Left cardiac atrium (tissue), 4 donors: ENCODE results near the gene PHF1. TPM values are rescaled to one million over a fixed set of nuclear protein-coding genes. Genes with fewer than 3 reads are reported as not detected.

Experiments used
- ATAC-seq, 2 donors: fragments of 200-7000 bp; cut with Tn5 transposase; one replicate each; pipeline ENCODE4 v1.9.1; 2020; ENCODE audit warnings: mild to moderate bottlenecking in 2 of 2, moderate library complexity in 2 of 2
- DNase-seq: peaks from one replicate; pipeline ENCODE4 v3.0.0-alpha.2; 2020
- intact Hi-C, 2 donors: fragments of 100-400 bp; cut with DNase I; formaldehyde crosslinking; loops; one replicate each; pipeline versions ENCODE4 v1.14.1 to v1.15.1; 2022 to 2023
- total RNA-seq, 2 donors: library from RNA; stranded (reverse); fragmentation: NEBNext Ultra II Directional; extraction: Animal tissue kit (Norgen Biotek cat#: 25700); gene quantifications; one replicate each; pipeline ENCODE4 v1.2.1, GENCODE V29; 2021
- donor health status: DM: no; HTN: yes; CAD: no.
- donor health status: DM: no; HTN: yes; CAD: no; lungs with severe emphysema.
- donor health status: DM: yes; HTN: yes; CAD: no.
- donor health status: Dilated cardiomyopathy.

PHF1 gene
- total RNA-seq, 2 donors from 2014 or later, result 49.5 to 58.3 TPM

DNA sequence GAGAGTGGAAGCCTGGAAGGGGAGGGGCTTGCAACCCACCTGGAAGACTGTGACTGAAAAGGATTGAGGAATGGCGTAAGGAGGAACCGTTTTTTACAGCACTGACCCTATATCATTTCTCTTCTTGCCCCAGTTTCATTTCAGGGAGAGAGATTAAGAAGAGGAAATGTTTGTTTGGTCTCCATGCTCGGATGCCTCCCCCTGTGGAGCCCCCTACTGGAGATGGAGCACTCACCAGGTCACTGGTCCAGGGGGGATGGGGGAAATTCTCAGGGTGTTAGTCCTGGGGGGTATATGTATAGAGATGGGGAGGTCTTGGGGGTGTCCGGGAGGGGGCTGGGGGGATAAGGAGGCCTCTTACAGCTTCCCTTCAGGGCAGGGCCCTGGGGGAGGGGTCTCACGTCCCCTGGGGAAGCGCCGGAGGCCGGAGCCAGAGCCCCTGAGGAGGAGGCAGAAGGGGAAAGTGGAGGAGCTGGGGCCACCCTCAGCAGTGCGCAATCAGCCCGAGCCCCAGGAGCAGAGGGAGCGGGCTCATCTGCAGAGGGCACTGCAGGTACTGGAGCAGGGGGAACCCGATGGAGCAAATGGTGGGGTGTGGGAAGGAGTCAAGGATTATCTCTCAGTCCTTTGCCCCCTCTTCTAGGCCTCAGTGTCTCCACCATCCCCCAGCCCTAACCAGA lies 3.9 kb downstream of the PHF1 start:
- ATAC-seq (no peak), DNase-seq (no peak)
- intact Hi-C loops, result no loop called here

DNA sequence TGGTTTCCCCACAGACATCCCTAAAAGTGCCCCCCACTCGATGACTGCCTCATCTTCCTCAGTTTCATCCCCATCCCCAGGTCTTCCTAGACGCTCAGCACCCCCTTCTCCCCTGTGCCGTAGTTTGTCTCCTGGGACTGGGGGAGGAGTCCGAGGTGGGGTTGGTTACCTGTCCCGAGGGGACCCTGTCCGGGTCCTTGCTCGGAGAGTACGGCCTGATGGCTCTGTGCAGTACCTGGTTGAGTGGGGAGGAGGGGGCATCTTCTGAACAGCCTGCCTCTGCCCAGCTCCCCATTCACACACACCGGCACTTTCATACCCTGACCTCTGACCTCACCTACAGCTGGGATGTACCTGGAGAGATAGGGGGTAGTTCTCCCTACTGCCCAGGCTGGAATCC lies 5.0 kb downstream of the PHF1 start:
- intact Hi-C loops, result no loop called here
- ATAC-seq (no peak), DNase-seq (no peak)

DNA sequence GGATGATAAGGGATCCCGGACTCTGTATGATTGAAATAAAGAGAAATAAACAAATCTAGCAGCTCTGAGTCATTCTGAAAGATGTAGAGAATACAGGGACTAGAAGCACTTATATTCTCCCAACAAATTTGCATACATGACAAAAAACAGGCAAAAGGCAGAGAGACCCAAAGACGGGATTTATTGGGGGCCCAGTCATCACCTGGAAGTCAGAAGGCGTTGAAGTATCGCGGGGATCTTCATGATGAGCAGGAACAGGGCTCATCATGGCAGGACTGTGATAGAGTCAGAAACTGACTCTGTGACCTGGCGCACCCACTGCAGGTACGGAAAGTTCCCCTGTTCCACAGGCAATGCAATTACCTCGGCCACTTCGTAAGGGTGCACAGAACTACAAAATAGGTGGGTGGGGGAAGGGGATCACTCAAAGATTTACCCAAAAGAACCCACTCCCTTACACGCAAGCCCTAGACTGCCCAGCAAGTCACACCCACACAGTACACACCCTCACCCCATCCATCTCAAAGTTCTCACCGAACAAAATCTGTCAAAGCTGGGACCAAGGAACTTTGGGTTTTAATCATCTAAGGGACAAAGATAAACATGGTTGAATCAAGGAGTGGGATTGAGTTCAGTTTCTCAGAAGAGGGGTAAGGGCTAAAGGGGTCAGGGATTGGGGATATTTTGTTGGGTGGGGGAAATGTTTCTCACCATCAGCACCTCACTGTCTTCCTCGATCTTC lies 5.7 kb downstream of the PHF1 start:
- intact Hi-C loops, result no loop called here
- ATAC-seq, result no peak
- no peak for DNase-seq

DNA sequence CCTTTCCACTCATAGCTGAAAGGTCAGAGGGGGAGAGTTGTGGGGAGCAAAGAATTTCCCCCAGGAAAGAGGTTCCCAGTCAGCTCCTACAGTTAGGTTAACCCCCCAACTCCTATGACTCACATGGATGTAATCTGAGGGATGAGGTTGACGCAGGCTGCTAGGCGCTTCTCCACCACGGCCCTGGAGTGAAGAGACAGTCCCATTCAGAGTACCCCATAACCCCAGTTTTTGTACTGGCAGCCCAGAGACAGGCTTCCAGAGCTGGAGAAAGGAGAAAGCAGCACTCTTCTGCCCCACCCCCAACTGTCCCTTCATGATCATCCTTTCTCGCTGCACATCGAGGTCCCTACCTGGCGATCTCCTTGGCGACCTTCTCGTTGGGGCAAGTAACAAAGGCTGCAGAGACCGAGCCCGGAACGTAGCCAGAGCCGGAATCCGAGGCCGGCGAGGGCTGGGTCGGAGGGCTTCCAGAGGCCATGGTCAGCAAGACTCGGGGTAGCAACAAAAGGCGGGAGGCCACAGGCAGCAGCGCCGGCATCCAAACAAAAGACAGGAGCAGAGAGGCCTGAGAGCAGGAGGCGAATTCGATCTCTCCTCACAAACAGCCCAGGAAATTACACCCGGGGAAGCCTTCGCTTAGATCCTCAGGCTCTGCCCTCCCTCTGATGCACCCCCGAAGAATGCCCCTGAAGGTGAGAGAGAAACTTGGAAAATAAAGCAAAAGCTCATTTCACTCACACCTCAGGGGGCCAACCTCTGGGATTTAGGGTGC lies 6.5 kb downstream of the PHF1 start:
- ATAC-seq (peak in 1 of 2 donors; percentile 33), DNase-seq (no peak)
- intact Hi-C loops, result no loop called here

DNA sequence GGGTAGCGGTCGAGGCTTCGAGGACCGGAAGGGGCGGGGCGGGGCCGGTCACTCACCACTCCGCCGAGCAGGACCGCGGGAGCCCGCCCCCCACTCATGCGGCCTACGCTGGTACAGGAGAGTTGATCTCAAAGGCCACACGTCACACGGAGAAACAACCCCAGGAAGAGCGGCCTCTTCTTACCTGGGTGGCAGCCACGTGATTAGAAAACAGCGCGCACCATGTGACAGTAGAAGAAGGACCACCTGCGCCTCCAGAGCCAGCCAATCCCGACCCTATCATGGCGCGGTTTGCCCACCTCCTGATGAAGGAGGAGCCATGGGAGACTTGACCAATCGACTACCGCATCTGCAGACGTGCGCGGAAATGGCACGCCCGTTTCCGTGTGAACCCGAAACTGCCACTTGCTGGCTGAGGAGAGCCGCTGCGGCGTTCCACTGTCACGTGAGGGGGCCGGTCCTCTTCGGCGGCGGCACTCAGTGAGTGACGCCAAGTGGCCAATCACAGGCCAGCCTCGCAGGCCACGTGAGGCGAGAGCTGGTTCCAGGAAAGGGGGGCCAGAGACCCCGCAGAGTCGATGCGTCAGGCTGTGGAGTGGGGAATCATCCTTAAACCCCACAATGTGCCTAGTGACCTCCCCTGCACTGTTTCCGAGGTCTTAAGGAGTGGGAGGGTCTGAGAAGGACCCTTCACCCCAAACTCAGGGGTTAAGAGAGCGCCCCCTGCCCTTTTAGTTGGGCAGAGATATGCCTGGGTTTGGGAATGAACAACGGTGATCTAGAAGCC lies 7.3 kb downstream of the PHF1 start, which contains the start of gene CUTA:
Gene CUTA (minus strand): TSS at position 205 of the 787 bp plus-strand sequence. CDS start 107 bp downstream, at position 98.
- peak; percentile 100 for DNase-seq
- intact Hi-C loops, result no loop called here
- peak; percentile 94 to 95 for ATAC-seq

DNA sequence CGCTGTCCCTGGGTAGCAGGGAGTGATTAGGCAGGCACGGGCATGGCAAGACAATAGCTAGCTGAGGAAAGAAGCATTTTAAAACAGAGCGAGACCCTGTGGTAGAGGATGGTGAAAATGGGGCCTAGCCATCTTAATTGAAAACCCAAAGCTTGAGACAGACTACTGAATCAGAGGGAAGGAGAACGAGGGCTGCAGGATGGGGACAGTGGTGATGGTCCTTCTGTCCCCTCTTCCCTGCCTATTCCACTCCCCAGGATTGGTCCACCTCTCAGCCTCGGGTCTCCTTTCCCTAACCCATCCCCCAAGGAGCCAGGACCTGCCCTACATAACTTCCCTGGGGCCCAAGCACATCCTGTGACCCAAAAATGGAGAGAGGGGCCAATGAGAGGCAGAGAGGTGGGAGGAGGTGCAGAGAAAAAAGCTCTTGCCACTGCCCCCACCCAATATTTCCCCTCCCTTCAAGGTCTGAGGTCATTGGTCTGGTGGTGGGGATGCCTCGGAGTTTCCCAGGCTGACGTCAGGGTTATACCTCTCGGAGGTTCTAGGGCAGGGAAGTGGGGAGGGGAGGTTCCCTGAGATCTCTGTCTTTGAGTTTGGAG lies 8.0 kb downstream of the PHF1 start:
- intact Hi-C loops, result no loop called here
- DNase-seq (no peak), ATAC-seq (peak; percentile 1 to 2)

DNA sequence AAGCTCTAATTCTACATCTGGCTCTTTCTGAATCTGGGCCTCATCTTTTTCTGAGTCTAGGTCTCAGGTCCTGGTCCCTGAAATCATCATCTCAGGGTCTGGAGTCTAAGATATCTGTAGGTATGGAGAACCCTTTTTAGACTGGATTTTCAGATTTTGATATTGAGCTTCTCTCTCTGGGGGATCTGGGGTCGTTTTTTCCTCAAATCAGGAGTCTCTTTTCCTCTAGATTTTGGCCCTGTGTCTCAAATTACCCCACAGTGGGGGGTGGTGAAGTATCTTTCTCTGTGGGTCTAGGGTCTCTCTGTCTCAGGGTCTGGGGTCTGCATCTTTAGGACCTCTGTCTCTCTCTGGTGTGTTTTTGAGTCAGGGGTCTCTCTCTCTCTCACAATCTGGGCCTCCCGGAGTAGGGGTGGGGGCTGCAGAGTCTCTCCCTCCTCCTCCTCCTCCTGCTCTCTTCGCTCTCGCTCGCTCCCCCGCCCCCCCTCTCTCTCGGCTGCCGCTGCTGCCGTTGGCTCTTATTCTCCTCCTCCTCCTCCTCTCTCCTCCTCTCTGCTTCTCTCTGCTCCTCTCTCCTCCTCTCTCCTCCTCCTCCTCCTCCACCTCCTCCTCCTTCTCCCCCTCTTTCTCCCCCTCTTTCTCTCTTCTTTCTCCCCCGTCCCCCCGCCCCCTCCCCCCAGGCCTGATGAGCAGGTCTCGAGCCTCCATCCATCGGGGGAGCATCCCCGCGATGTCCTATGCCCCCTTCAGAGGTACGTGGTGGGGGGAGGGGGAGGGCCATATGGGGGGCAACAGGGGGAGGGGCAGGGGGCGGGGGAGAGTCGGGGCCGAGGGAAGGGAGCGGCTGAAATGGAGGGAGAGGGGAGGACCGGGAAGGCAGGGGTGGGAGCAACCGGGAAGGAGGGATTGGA lies 9.0 kb downstream of the PHF1 start, which contains the start of gene SYNGAP1:
Gene SYNGAP1 (plus strand): TSS at position 486 of the 911 bp plus-strand sequence. CDS start 200 bp downstream, at position 686.
- ATAC-seq (peak in 1 of 2 donors; percentile 22), DNase-seq (peak; percentile 73)
- intact Hi-C loops, result no loop called here

DNA sequence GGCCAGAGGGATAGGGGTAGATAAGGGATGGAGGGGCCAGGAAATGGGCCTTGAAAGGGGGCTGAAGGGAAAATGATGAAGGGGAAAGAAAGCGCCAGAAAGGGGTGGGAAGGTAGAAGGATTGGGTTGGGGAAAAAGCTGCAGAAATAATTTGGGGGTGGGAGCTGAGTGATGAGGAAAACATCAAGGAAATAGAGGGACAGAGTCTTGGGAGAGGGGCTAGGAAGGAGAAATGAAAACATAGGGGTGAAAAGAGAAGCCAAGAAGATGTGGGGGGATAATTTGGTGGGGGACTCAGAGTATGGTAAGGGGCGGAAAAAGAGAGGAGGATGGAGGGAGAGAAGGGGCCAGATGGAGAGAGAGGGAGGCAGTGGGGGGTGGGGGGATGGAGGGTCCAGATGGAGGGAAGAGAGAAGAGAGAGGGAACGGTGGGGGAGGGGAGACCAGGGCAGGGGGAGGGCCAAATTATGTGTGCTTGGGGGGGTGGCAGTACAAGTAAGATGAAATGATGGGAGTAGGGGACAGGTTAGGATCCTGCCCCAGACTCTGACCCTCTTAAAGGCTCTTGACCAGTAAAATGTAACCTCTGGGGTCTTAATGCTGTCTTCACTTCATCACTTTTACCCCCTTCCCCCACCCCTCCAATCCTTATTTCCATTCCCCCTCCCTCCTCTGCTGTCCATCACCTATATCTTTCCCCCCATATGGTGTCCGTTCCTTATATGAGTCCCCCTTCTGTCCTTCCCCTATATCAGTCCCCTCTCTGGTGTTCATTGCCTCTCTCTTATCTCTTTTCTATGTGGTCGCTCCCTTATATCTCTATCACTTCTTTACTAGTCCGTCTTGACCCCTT lies 9.9 kb downstream of the PHF1 start:
- intact Hi-C loops, result no loop called here
- ATAC-seq, result no peak
- DNase-seq, result no peak

DNA sequence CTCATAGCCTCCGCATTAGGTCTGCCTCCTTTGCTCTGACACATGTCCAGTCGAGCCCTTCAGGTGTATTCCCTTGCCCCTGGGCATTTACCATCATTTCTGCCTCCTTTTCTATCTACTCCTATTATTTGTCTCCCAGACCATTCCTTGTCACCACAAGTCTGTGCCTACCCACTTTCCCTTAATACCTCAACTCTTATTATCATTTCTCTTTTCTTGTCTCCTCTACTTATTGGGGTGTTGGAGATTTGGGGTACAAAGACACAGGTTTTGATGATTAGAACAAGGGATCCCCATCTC lies 10.5 kb downstream of the PHF1 start:
- intact Hi-C loops, result no loop called here
- ATAC-seq (no peak), DNase-seq (no peak)

DNA sequence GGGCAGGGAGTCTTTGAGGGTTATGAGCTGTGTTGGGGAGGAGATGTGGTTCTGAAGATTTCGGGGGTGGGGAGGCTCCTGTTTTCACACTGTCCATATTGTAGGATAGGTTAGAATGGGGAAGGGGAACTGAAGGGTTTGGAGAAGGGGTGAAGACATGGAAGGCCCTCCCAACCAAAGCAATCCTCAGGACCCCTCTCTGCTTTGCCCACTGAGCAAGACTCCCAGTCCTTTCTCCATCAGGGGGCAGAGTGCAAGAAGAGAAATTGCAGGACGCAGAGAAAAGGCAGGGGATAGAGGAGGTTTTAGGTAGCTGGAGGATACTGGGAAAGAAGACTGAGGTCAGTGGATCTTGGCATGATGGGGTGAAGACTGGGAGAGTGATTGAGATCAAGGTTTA lies 13.0 kb downstream of the PHF1 start:
- ATAC-seq (no peak), DNase-seq (no peak)
- intact Hi-C loops, result no loop called here

DNA sequence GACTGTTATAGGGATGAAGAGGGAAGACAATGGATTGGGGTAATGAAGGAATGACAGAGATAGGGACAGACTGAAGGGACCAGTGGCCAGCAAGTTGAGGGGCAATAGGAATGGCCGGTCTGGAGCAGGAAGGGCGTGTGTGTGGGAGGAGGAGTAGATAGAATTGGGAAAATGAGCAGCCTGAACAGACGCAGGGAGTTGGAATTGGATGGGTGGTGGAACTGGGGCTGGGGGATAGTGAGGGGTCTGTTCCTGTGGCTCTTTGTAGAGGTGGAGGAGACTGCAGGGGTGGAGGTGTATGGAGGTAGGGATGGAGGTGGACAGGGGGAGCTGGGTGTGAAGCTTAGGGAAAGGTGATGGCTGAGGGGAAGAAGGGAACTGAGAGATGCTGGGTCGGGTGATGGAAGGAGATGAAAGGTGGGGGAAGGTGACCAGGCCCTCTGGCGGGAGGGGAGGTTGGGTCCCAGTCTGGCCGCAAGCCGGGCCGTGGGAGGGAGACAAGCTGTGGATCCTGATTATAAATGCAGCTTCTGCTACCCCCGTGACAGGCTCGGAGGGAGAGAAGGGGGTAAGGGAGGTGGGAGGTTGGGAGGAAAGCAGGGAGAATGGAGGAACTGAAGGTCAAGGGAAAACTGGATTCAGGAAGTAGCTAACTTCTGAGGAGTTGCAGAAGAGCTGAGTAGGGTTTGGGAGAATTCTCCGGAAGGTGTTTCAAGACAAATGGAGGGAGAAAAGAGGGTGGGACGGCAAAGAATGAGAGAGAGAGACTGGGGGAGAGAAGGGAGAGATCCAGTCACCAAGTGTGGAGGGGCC lies 14.2 kb downstream of the PHF1 start:
- DNase-seq (no peak), ATAC-seq (peak in 1 of 2 donors; percentile 3)
- intact Hi-C loops, result no loop called here

DNA sequence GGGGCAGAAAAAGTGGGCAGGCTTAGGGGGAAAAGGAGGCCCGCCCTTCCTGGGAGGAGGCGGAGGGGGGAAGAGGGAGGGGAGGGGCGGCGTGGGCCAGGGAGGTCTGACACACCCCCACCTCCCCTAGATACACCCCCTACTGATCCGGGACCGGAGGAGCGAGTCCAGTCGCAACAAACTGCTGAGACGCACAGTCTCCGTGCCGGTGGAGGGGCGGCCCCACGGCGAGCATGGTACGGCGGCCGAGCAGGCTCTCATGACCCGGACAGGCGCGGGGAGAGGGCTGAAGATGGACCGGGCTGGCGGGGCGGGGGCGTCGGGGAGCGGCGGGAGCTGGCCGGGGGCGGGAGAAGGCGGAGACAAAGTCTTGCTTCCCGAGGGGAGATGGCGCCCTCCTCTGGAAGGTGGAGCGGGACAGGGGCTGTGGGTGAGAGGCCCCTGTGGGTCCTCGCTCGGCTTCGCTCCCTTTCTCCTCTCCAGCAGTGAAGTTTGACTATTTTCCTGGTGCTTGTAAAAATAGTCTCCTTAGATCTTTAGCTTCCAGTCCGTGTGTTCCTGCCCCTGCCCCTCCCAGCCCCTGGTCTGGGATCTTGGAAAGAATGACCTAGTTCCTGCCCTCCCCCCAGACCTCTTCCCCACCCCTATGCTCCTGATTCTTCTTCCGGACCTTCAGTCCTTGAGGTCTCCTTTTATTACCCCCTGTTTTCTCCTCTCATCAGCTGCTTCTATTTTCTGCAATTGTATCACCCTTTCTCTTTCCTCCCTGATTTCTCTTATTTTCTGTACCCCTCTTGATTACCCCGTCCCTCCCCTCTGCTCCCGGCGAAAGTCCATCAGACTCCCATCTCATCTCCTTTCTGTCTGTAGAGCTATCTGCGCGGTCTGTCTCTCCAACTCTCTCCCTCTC lies 15.1 kb downstream of the PHF1 start:
- ATAC-seq (peak; percentile 85 to 89), DNase-seq (peak; percentile 90)
- intact Hi-C loops, result no loop called here

DNA sequence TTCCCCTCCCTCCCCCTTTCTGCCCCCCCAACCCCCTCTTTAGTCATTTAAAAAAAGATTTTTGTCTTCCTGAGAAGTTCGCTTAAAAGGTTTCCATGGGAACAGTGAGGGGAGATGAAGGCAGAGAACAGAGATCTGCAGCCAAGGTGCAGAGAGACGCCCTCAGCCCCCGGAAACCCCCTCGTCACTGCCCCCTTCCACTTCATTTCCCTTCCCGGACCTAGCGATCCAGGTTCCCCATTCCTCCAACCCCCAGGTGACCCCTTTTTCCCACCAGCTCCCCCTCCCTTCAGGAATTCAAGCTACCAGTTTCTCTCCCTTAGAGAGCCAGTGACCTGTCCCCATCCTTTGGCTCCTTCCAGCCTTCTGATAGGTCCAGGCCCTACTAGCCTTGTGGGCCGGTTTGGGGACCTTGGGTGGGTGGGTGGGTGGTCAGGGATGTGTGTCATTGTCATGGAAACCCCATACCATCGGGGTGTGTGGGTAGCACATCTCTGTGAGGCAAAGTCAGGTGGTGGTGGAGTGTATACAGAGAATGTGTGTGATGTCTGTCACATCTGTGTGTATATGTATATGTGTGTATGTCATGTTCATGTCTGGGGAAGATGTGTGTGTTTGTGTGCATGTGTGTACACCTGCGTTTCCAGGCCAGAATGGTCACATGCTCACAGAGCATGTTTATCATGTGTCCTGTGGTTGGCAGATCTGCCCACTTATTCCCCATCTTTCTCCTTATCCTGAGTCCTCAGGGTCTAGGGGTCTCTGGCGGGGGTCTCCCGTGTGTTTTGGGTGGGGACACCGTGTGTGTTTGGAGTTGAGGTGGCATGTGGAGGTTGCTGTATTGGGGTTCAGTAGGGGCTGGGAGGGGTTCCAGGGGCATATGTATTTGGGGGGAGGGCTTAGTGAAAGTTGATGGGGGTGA lies 16.0 kb downstream of the PHF1 start:
- DNase-seq (no peak), ATAC-seq (no peak)
- intact Hi-C loops, result no loop called here

DNA sequence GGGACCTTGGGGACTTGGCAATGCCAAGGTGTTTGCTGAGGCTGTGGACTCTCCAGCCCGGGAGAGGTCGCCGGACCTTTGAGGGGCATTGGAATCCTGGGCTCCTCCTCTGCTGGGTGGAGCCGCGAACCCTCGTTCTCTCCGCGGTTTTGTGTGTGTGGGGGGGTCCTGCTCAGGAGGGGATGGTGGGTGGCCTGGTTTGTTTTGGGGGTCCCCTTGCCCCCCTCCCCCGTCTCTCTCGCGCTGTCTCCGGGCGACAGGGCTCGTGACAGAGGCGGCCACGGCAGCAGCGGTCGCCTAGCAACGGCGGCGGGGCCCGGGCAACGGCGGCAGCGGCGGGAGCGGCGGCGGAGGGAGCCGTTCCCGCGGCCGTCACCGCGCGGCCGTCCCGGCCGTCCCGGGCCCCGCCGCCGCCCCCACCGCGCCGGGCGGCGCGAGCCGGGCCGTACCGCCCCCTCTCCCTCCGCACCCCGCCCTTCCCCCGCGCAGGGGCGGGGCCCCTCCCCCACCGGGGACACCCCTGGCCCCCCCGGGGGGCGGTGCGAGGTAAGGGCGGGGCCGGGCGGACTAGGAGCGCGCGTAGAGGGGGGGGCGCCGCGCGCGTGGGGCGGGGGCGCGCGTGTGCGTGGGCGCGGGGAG lies 16.9 kb downstream of the PHF1 start:
- ATAC-seq, result no peak
- intact Hi-C loops, result no loop called here
- peak; percentile 64 for DNase-seq
